Upper lobe of left lung (tissue), 6 donors: ENCODE data around the gene LHX3. TPM values are rescaled to one million over a fixed set of nuclear protein-coding genes. Genes with fewer than 3 reads are reported as not detected.

Source experiments
- ATAC-seq, 2 donors: fragments of 200-7000 bp; cut with Tn5 transposase; one replicate each; pipeline ENCODE4 v1.9.1; 2022; ENCODE audit warnings: mild to moderate bottlenecking in 2 of 2, moderate library complexity in 2 of 2; ENCODE audit not compliant: low FRiP score in 2 of 2
- DNase-seq, 2 donors: peaks; one replicate each; pipeline ENCODE4 v3.0.0-alpha.2; 2019 to 2020
- H3K27ac ChIP-seq, 4 donors: fragments of 200-600 bp; sonication (generic); one replicate each; pipeline ENCODE4 v1.5.1; 2016 to 2019
- H3K27me3 ChIP-seq, 4 donors: fragments of 200-600 bp; sonication (generic); one replicate each; pipeline ENCODE4 v1.5.1; 2017 to 2019
- H3K36me3 ChIP-seq, 4 donors: fragments of 200-600 bp; sonication (generic); one replicate each; pipeline ENCODE4 v1.5.1; 2016 to 2019
- H3K4me1 ChIP-seq, 4 donors: fragments of 200-600 bp; sonication (generic); one replicate each; pipeline ENCODE4 v1.5.1; 2018 to 2019
- H3K4me3 ChIP-seq, 4 donors: fragments of 200-600 bp; sonication (generic); one replicate each; pipeline ENCODE4 v1.5.1; 2017 to 2019; ENCODE audit warnings: mild to moderate bottlenecking in 2 of 4, moderate library complexity in 1 of 4
- H3K9me3 ChIP-seq, 4 donors: fragments of 200-600 bp; sonication (generic); one replicate each; pipeline ENCODE4 v1.5.1; 2018 to 2019
- EP300 ChIP-seq, 4 donors: sonication (generic); formaldehyde crosslinking; IDR thresholded peaks; one replicate each; pipeline ENCODE4 v1.5.1; 2017; ENCODE audit warnings: antibody characterized with exemption in 4 of 4, control low read depth in 2 of 4
- POLR2A ChIP-seq, 4 donors: fragments of 450-650 bp; IDR thresholded peaks; one replicate each; pipeline ENCODE4 v1.5.1; 2016 to 2017; ENCODE audit warnings: antibody characterized with exemption in 4 of 4, mild to moderate bottlenecking in 2 of 4
- POLR2AphosphoS5 ChIP-seq, 2 donors: sonication (generic); formaldehyde crosslinking; IDR thresholded peaks; one replicate each; pipeline ENCODE4 v1.5.1; 2017; ENCODE audit warnings: antibody characterized with exemption in 2 of 2
- WGBS, 2 donors: methylation state at CpG; one replicate each; pipeline ENCODE4 v1.1.5; 2017 to 2018; 5-methylcytosine and 5-hydroxymethylcytosine counted together
- total RNA-seq, 6 donors: library from RNA; depleted of rRNA in 4 of 6; stranded (reverse); fragments of >200 nt in 4 of 6; gene quantifications; one replicate each; pipeline versions ENCODE4 v1.1.0 to v1.2.1, GENCODE V29; 2016 to 2021
- TF ChIP-seq, protein P1 (sequence below), 6 experiments: fragments of 450-650 bp in 4 of 6; fragments of 200-600 bp in 2 of 6; sonication (generic) in 2 of 6; IDR thresholded peaks; one replicate each; pipeline ENCODE4 v1.5.1; 2016 to 2019; ENCODE audit warnings: antibody characterized with exemption in 6 of 6
- donor health status: DM: no; HTN: no; CAD: no; lungs with moderate emphysema.
- donor health status: DM: no; HTN: yes; CAD: no; lungs with severe emphysema.

Gene LHX3
- total RNA-seq, 6 donors from 2014 or later, result 0.20 TPM; not detected in 5

DNA sequence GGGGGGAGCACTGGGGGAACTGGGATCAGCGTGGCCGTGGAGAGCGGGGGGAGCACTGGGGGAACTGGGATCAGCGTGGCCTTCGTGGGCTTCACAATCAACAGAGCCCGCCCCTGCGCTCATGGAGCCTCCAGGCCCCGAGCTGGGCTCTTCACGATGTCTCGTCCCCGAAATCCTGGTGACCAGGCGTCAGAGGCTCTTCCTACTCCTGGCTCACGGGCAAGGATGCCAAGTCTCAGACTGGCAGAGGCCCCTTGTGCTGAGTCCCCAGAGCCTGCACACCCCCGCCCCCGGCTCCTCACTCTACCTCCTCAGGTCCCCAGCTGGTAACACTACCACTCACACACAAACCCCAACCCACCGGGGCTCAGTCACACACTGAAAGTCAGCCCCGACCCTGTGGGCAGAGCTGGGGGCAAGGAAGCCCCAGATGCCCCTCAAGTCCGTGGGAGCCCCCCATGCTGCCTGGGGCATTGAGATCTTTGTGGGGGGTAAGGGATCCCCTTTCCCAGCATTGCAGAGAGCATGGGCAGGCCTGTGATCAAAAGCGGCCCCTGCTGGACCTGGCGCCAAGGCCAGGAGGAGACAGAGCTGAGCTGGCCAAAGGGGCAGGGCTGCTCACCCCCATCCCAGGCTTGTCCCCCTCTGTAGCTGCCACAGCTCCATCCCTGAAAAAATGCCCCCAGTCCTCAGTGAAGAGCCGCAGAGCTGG is 26.7 kb downstream of the LHX3 start:
- H3K9me3 ChIP-seq, result no peaks in the 10 kb centered on the region
- H3K4me3 ChIP-seq, result no peak overlapping the region
- no peaks in the 10 kb centered on the region for H3K27me3 ChIP-seq
- TF ChIP-seq, protein P1, sequence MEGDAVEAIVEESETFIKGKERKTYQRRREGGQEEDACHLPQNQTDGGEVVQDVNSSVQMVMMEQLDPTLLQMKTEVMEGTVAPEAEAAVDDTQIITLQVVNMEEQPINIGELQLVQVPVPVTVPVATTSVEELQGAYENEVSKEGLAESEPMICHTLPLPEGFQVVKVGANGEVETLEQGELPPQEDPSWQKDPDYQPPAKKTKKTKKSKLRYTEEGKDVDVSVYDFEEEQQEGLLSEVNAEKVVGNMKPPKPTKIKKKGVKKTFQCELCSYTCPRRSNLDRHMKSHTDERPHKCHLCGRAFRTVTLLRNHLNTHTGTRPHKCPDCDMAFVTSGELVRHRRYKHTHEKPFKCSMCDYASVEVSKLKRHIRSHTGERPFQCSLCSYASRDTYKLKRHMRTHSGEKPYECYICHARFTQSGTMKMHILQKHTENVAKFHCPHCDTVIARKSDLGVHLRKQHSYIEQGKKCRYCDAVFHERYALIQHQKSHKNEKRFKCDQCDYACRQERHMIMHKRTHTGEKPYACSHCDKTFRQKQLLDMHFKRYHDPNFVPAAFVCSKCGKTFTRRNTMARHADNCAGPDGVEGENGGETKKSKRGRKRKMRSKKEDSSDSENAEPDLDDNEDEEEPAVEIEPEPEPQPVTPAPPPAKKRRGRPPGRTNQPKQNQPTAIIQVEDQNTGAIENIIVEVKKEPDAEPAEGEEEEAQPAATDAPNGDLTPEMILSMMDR (IDR thresholded peaks at IDR 0.05), result no peak
- TF ChIP-seq EP300 (IDR thresholded peaks at IDR 0.05), result no peak
- no peak for TF ChIP-seq POLR2AphosphoS5 (IDR thresholded peaks at IDR 0.05)
- TF ChIP-seq POLR2A (IDR thresholded peaks at IDR 0.05), result no peak
- no peaks in the 10 kb centered on the region for H3K4me1 ChIP-seq
- 71 to 77% methylated on average over 9 to 18 of the region's 21 CpGs for WGBS, 2 donors
- DNase-seq, result no peak
- no peaks in the 10 kb centered on the region for H3K36me3 ChIP-seq
- ATAC-seq, result no peak
- H3K27ac ChIP-seq, result no peak overlapping the region

DNA sequence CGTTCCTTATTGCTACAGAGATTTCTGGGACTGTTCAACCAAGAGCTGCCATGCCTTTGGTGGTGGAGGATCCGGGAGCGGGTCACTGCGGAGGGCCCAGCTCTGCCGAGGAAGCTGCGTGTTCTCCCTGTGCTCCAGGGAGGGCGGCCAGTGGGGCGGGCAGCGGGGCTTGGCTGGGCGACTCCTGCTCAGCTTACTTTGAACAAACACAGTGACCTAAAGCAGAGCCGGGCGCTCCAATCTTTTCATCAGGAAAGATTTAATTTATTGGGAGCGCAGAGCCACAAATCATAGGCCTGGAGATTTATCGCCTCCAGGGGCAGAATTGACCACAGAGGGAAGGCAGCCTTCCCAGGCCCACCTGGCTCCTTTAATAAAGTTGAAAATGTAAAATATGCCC is 27.7 kb downstream of the LHX3 start:
- 83 to 85% methylated on average over 10 to 14 of the region's 14 CpGs for WGBS, 2 donors
- Histone ChIP-seq H3K9me3 (no peaks in the 10 kb centered on the region), H3K4me3 (no peak overlapping the region), H3K27ac (no peak overlapping the region), H3K27me3 (no peaks in the 10 kb centered on the region), H3K36me3 (no peaks in the 10 kb centered on the region), H3K4me1 (no peaks in the 10 kb centered on the region)
- DNase-seq, result peak in 1 of 2 donors; percentile 50
- no peak for TF ChIP-seq POLR2AphosphoS5 (IDR thresholded peaks at IDR 0.05)
- TF ChIP-seq EP300 (IDR thresholded peaks at IDR 0.05), result no peak
- no peak for TF ChIP-seq POLR2A (IDR thresholded peaks at IDR 0.05)
- TF ChIP-seq, protein P1 (IDR thresholded peaks at IDR 0.05), result no peak
- ATAC-seq, result no peak

DNA sequence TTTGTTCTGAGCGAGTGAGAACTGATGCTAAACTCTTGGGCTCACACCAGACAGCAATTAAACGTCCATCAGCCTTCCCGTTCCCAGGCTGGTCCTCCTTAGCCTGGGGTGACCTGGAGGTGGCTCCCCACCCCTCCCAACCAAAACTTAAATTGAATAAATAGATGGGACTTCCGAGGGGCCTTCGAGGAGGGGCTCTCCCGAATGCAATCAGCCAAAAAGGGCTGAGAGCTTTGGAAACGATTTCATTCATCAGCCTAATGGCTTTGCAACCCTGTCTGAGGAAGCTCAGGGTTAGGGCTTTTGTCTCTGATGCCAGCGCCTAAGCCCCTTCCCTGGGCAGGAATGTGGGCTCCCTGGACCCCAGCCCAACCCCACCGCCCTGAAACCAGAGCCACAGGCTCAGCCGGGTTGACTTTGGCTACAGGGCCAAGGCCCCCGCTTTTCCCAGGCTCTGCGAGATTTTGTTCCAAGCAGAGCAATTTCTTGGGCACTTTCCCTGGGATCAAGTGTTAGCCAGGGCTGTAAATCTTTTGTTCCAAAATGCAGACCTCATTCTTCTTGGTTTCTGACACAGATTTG is 29.2 kb downstream of the LHX3 start:
- Histone ChIP-seq H3K4me3 (no peak overlapping the region), H3K9me3 (no peaks in the 10 kb centered on the region), H3K4me1 (no peaks in the 10 kb centered on the region), H3K27ac (no peak overlapping the region), H3K27me3 (peaks cover 0 to 6% (median 0%) of the 10 kb centered on the region in 4 donors), H3K36me3 (no peaks in the 10 kb centered on the region)
- ATAC-seq, result no peak
- no peak for DNase-seq
- WGBS, 2 donors, result 63 to 67% methylated on average over 9 to 12 of the region's 12 CpGs
- no peak for TF ChIP-seq POLR2AphosphoS5 (IDR thresholded peaks at IDR 0.05)
- TF ChIP-seq EP300 (IDR thresholded peaks at IDR 0.05), result no peak
- TF ChIP-seq POLR2A (IDR thresholded peaks at IDR 0.05), result no peak
- TF ChIP-seq, protein P1 (IDR thresholded peaks at IDR 0.05), result no peak

DNA sequence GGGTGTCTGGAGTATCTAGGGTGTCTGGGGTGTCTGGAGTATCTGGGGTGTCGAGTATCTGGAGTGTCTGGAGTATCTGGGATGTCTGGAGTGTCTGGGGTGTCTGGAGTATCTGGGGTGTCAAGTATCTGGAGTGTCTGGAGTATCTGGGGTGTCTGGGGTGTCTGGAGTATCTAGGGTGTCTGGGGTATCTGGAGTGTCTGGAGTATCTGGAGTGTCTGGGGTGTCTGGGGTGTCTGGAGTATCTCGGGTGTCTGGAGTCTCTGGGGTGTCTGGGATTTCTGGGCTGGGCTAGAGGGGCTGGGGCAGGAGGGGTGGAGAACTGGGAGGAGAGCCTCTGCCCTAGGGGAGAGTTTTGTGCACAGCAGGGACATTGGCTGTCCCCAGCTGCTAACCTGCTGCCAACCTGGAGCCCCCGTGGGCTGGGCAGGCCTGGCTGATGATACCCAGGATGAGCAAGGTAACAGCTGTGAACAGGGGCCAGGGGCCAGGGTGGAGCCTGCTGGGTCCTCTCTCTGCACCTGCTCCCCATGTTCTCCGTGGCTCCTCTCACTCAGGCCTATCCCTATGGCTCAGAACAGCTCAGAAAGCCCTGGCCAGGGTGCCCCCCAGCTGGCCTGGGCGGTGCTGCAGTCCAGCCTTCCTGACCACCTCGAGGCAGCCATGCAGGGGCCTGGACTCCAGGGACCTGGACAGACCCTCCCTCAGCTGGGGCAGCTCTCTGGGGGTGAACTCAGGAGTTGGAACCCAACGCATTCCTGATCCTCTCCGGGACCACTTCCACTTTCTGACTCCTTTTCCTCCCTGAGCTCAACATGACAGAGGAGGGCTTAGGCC is 29.9 kb downstream of the LHX3 start:
- no peaks in the 10 kb centered on the region for H3K9me3 ChIP-seq
- H3K27ac ChIP-seq, result no peak overlapping the region
- H3K36me3 ChIP-seq, result no peaks in the 10 kb centered on the region
- no peaks in the 10 kb centered on the region for H3K4me1 ChIP-seq
- ATAC-seq, result no peak
- TF ChIP-seq EP300 (IDR thresholded peaks at IDR 0.05) (no peak), POLR2A (IDR thresholded peaks at IDR 0.05) (no peak), POLR2AphosphoS5 (IDR thresholded peaks at IDR 0.05) (no peak)
- TF ChIP-seq, protein P1 (IDR thresholded peaks at IDR 0.05), result no peak
- H3K4me3 ChIP-seq, result no peak overlapping the region
- DNase-seq, result peak in 1 of 2 donors; percentile 44
- peaks cover 0 to 13% (median 2%) of the 10 kb centered on the region in 4 donors for H3K27me3 ChIP-seq
- WGBS, 2 donors, result 61 to 62% methylated on average over 3 to 8 of the region's 8 CpGs
